ENCODE results near the gene CD101. TPM values are rescaled to one million over a fixed set of nuclear protein-coding genes. Genes with fewer than 3 reads are reported as not detected.

Gene CD101
- total RNA-seq, 1 donor from 2014 or later, result not detected

GRCh38 chr1:117058810-117059209 lies 57.2 kb downstream of the CD101 start:
- intact Hi-C loops (cut with DNase I), result loop anchor here (5.0 kb wide), 2 partner anchors 152 to 487 kb away; partner anchors contain the start of genes CD58 and PTGFRN
- H3K4me1 ChIP-seq, result peaks cover 0 to 6% of the 10 kb centered on the region in 2 donors
- H3K27me3 ChIP-seq, result no peaks in the 10 kb centered on the region
- no peaks in the 10 kb centered on the region for H3K9me3 ChIP-seq
- TF ChIP-seq, protein P1, sequence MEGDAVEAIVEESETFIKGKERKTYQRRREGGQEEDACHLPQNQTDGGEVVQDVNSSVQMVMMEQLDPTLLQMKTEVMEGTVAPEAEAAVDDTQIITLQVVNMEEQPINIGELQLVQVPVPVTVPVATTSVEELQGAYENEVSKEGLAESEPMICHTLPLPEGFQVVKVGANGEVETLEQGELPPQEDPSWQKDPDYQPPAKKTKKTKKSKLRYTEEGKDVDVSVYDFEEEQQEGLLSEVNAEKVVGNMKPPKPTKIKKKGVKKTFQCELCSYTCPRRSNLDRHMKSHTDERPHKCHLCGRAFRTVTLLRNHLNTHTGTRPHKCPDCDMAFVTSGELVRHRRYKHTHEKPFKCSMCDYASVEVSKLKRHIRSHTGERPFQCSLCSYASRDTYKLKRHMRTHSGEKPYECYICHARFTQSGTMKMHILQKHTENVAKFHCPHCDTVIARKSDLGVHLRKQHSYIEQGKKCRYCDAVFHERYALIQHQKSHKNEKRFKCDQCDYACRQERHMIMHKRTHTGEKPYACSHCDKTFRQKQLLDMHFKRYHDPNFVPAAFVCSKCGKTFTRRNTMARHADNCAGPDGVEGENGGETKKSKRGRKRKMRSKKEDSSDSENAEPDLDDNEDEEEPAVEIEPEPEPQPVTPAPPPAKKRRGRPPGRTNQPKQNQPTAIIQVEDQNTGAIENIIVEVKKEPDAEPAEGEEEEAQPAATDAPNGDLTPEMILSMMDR (IDR thresholded peaks at IDR 0.05), result no peak
- peak overlapping the region in 1 of 2 donors; percentile 77 for H3K4me3 ChIP-seq
- H3K36me3 ChIP-seq, result no peaks in the 10 kb centered on the region
- no peak for DNase-seq (ENCODE audit: low spot score in 2 of 2)
- no peak overlapping the region for H3K27ac ChIP-seq

- intact Hi-C loops (cut with DNase I), result loop anchor here (5.0 kb wide), 2 partner anchors 152 to 487 kb away; partner anchors contain the start of genes CD58 and PTGFRN
- TF ChIP-seq, protein P1 (IDR thresholded peaks at IDR 0.05), result no peak
These were observed 57.7 kb downstream of the CD101 start for GRCh38 chr1:117059334-117059677.

GRCh38 chr1:117059678-117060440 lies 58.3 kb downstream of the CD101 start, which contains the start of gene TTF2:
Gene TTF2 (plus strand): TSS chr1:117060326. CDS start chr1:117060347, 21 bp downstream.
- H3K27ac ChIP-seq, result peak within 1 kb of the TSS; percentile 39 to 53
- intact Hi-C loops (cut with DNase I), result loop anchor here (1.0 to 5.0 kb wide), 6 partner anchors 33 to 687 kb away; partner anchors contain the start of genes ATP1A1, CD58, MAN1A2 and PTGFRN

More at GRCh38 chr1:117059334-117059677, 57.7 kb downstream of the CD101 start:
- Histone ChIP-seq H3K27ac (no peak overlapping the region), H3K36me3 (no peaks in the 10 kb centered on the region), H3K4me1 (peaks cover 0 to 6% of the 10 kb centered on the region in 2 donors), H3K4me3 (peak overlapping the region; percentile 77 to 79), H3K9me3 (no peaks in the 10 kb centered on the region), H3K27me3 (no peaks in the 10 kb centered on the region)
- peak in 1 of 2 donors; percentile 71 for DNase-seq (ENCODE audit: low spot score in 2 of 2)

DNA sequence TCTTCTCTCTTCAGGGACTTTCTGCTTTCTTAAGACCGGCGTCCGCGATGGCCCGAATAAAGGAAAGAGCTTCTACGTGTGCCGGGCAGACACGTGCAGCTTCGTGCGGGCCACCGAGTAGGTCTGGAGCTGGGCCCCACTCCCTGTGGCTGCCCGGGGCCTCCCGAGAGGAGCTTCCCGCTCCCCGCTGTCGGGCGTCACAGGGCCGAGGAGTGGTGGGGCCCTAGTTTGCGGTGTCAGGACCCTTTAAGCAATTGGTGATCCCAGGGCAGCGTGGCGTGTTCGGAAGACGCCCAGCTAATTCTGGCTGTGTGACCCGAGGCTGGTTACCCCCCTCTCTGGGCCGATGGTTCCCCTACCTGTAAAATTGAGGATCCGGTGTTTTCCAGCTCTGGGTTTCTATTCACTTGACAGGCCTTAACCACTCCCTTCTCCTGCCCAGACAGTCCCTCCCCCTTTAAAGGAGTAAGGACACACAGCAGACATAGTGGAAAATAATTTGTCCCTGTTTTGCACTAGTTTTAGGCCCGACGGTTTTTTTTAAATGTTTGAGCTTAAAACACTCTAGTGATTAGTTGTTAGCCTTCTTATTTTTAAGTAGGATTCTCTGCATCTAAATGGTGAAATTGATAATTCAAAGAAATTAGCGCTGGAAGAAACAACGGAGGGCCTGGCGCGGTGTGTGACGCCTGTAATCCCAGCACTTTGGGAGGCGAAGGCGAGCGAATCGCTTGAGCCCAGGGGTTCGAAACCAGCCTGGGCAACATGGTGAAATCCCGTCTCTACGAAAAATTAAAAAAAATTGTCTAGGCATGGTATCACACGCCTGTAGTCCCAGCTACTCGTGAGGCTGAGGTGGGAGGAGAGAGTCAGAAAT lies 59.1 kb downstream of the CD101 start:
- Histone ChIP-seq H3K9me3 (no peaks in the 10 kb centered on the region), H3K27ac (peak overlapping the region; percentile 39 to 53), H3K27me3 (no peaks in the 10 kb centered on the region), H3K4me1 (peaks cover 0 to 6% of the 10 kb centered on the region in 2 donors), H3K4me3 (peak overlapping the region; percentile 77 to 79), H3K36me3 (no peaks in the 10 kb centered on the region)
- intact Hi-C loops (cut with DNase I), result loop anchor here (1.0 to 2.0 kb wide), 4 partner anchors 32 to 688 kb away; partner anchors contain the start of genes ATP1A1 and MAN1A2
- TF ChIP-seq, protein P1 (IDR thresholded peaks at IDR 0.05), result no peak
- DNase-seq (ENCODE audit: low spot score in 2 of 2), result peak in 1 of 2 donors; percentile 65

More at GRCh38 chr1:117059678-117060440, 58.3 kb downstream of the CD101 start, which contains the start of gene TTF2:
- Histone ChIP-seq H3K36me3 (no peaks in the 10 kb centered on the region), H3K4me3 (peak within 1 kb of the TSS; percentile 77 to 79), H3K4me1 (peaks cover 0 to 6% of the 10 kb centered on the region in 2 donors), H3K9me3 (no peaks in the 10 kb centered on the region), H3K27me3 (no peaks in the 10 kb centered on the region)
- TF ChIP-seq, protein P1 (IDR thresholded peaks at IDR 0.05), result peak in 1 of 3 experiments; percentile 23
- peak; percentile 92 to 97 for DNase-seq (ENCODE audit: low spot score in 2 of 2)

DNA sequence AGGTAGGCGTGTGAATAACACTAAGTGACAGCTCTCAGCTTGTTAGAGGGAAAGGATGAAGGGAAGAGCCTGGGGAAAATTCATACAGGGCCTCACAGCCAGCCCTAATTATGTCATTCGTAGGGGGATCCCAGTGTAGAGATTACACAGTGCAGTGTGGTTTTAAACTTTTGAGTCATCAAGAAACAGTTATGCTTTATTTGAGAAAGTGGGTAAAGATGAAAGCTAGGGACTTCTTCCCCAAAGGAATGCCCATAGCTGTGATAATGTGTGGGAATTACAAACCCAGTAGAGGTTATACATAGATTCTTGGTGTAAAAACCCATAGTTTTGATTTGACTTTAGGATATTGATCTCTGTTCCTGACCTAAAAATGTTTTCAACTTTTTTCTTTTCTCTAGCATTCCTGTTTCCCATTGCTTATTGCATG lies 60.4 kb downstream of the CD101 start:
- intact Hi-C loops (cut with DNase I), result loop anchor here (2.0 kb wide), 3 partner anchors 31 to 689 kb away; partner anchors contain the start of genes ATP1A1 and MAN1A2
- Histone ChIP-seq H3K27me3 (no peaks in the 10 kb centered on the region), H3K4me1 (peaks cover 0 to 6% of the 10 kb centered on the region in 2 donors), H3K4me3 (no peak overlapping the region), H3K9me3 (no peaks in the 10 kb centered on the region), H3K36me3 (no peaks in the 10 kb centered on the region), H3K27ac (no peak overlapping the region)
- DNase-seq (ENCODE audit: low spot score in 2 of 2), result no peak
- TF ChIP-seq, protein P1 (IDR thresholded peaks at IDR 0.05), result no peak

All from ascending aorta (tissue), 2 donors.